Measurements from ENCODE around the gene B3GALT4. TPM values are rescaled to one million over a fixed set of nuclear protein-coding genes. Genes with fewer than 3 reads are reported as not detected.

Gene B3GALT4
- total RNA-seq, 1 experiment from 2014 or later: 0.58 TPM

- ChIA-PET POLR2A (interaction anchor here (0.6 to 5.6 kb wide), 14 partner anchors 12 to 1536 kb away, joined by 3 to 73 read pairs (median 8); partner anchors contain the start of genes MSH5, PFDN6, RGL2 and RING1), CTCF (interaction anchor here (0.7 to 2.9 kb wide), 4 partner anchors 12 to 191 kb away, joined by 3 to 18 read pairs (median 3); partner anchors contain the start of genes PFDN6 and WDR46)
- Mint-ChIP-seq H3K27ac (ENCODE audit: low read depth, unreplicated experiment) (peak overlapping the region; percentile 80), H3K27me3 (ENCODE audit: insufficient read depth, unreplicated experiment) (no peaks in the 10 kb centered on the region), H3K4me1 (ENCODE audit: insufficient read depth, unreplicated experiment) (peaks cover 30% of the 10 kb centered on the region), H3K9me3 (ENCODE audit: unreplicated experiment) (no peaks in the 10 kb centered on the region), H3K36me3 (ENCODE audit: insufficient read depth, unreplicated experiment) (peaks cover 72% of the 10 kb centered on the region), H3K4me3 (ENCODE audit: unreplicated experiment) (peak overlapping the region; percentile 99)
- intact Hi-C loops (cut with micrococcal nuclease): no loop called here
- DNase-seq (ENCODE audit: unreplicated experiment): no peak
- TF ChIP-seq CTCF (IDR thresholded peaks at IDR 0.05; ENCODE audit: unreplicated experiment): no peak
- no TSS peak for BruUV-seq (replicated peaks)
Observed at GRCh38 chr6:33276581-33276863, 401 bp upstream of the B3GALT4 start.

- no peaks in the 10 kb centered on the region for H3K27me3 Mint-ChIP-seq (ENCODE audit: insufficient read depth, unreplicated experiment)
- no peaks in the 10 kb centered on the region for H3K9me3 Mint-ChIP-seq (ENCODE audit: unreplicated experiment)
- intact Hi-C loops (cut with micrococcal nuclease): loop anchor here (2.0 kb wide), 1 partner anchor 21 kb away; the partner anchor contains the start of gene RGL2
- H3K4me3 Mint-ChIP-seq (ENCODE audit: unreplicated experiment): peak overlapping the region; percentile 99
- H3K4me1 Mint-ChIP-seq (ENCODE audit: insufficient read depth, unreplicated experiment): peaks cover 30% of the 10 kb centered on the region
- peaks cover 61% of the 10 kb centered on the region for H3K36me3 Mint-ChIP-seq (ENCODE audit: insufficient read depth, unreplicated experiment)
- ChIA-PET POLR2A (interaction anchor here (0.6 to 5.6 kb wide), 20 partner anchors 11 to 306 kb away, joined by 3 to 73 read pairs (median 6); partner anchors contain the start of genes PFDN6, RGL2, RING1 and WDR46), CTCF (interaction anchor here (0.7 to 2.9 kb wide), 9 partner anchors 9 to 1098 kb away, joined by 3 to 18 read pairs (median 4); partner anchors contain the start of genes PFDN6 and WDR46)
- no peak overlapping the region for H3K27ac Mint-ChIP-seq (ENCODE audit: low read depth, unreplicated experiment)
- no peak for DNase-seq (ENCODE audit: unreplicated experiment)
- TF ChIP-seq CTCF (IDR thresholded peaks at IDR 0.05; ENCODE audit: unreplicated experiment): peak; percentile 13
- no TSS peak for BruUV-seq (replicated peaks)
Observed at GRCh38 chr6:33277663-33278391, 904 bp downstream of the B3GALT4 start.

- no peak overlapping the region for H3K27ac Mint-ChIP-seq (ENCODE audit: low read depth, unreplicated experiment)
- intact Hi-C loops (cut with micrococcal nuclease): loop anchor here (2.0 kb wide), 1 partner anchor 20 kb away; the partner anchor contains the start of gene RGL2
- TF ChIP-seq CTCF (IDR thresholded peaks at IDR 0.05; ENCODE audit: unreplicated experiment): no peak
- peaks cover 28% of the 10 kb centered on the region for H3K4me1 Mint-ChIP-seq (ENCODE audit: insufficient read depth, unreplicated experiment)
- H3K27me3 Mint-ChIP-seq (ENCODE audit: insufficient read depth, unreplicated experiment): no peaks in the 10 kb centered on the region
- CTCF ChIA-PET: interaction anchor here (0.8 to 2.9 kb wide), 5 partner anchors 10 to 30 kb away, joined by 3 to 18 read pairs (median 4); partner anchors contain the start of genes PFDN6 and WDR46
- peaks cover 61% of the 10 kb centered on the region for H3K36me3 Mint-ChIP-seq (ENCODE audit: insufficient read depth, unreplicated experiment)
- BruUV-seq (replicated peaks): no TSS peak
- no peak overlapping the region for H3K4me3 Mint-ChIP-seq (ENCODE audit: unreplicated experiment)
- DNase-seq (ENCODE audit: unreplicated experiment): no peak
- POLR2A ChIA-PET: interaction anchor here (0.9 to 5.6 kb wide), 8 partner anchors 10 to 306 kb away, joined by 4 to 73 read pairs (median 10); partner anchors contain the start of genes PFDN6, RGL2, WDR46 and ZBTB22
- no peaks in the 10 kb centered on the region for H3K9me3 Mint-ChIP-seq (ENCODE audit: unreplicated experiment)
Observed at GRCh38 chr6:33278392-33278741, 1.4 kb downstream of the B3GALT4 start.

GRCh38 chr6:33278810-33279209, 1.9 kb downstream of the B3GALT4 start:
- DNase-seq (ENCODE audit: unreplicated experiment): no peak
- no peaks in the 10 kb centered on the region for H3K9me3 Mint-ChIP-seq (ENCODE audit: unreplicated experiment)
- TF ChIP-seq CTCF (IDR thresholded peaks at IDR 0.05; ENCODE audit: unreplicated experiment): no peak
- no TSS peak for BruUV-seq (replicated peaks)
- no peaks in the 10 kb centered on the region for H3K27me3 Mint-ChIP-seq (ENCODE audit: insufficient read depth, unreplicated experiment)
- H3K4me3 Mint-ChIP-seq (ENCODE audit: unreplicated experiment): no peak overlapping the region
- H3K27ac Mint-ChIP-seq (ENCODE audit: low read depth, unreplicated experiment): no peak overlapping the region
- H3K36me3 Mint-ChIP-seq (ENCODE audit: insufficient read depth, unreplicated experiment): peaks cover 61% of the 10 kb centered on the region
- ChIA-PET CTCF (interaction anchor here (0.8 to 2.9 kb wide), 4 partner anchors 10 to 30 kb away, joined by 3 to 18 read pairs (median 6); partner anchors contain the start of genes PFDN6 and WDR46), POLR2A (interaction anchor here (0.9 to 5.6 kb wide), 6 partner anchors 10 to 307 kb away, joined by 4 to 73 read pairs (median 10); partner anchors contain the start of genes PFDN6, WDR46 and ZBTB22)
- peaks cover 25% of the 10 kb centered on the region for H3K4me1 Mint-ChIP-seq (ENCODE audit: insufficient read depth, unreplicated experiment)
- intact Hi-C loops (cut with micrococcal nuclease): loop anchor here (2.0 kb wide), 1 partner anchor 20 kb away; the partner anchor contains the start of gene RGL2

Data from MCF 10A (cell line).